ENCODE data around the gene IFT81. TPM values are rescaled to one million over a fixed set of nuclear protein-coding genes. Genes with fewer than 3 reads are reported as not detected.

IFT81 gene
- polyA plus RNA-seq, 1 of the 3 experiments (the other 2 are of a cell fraction): 7.9 TPM

DNA sequence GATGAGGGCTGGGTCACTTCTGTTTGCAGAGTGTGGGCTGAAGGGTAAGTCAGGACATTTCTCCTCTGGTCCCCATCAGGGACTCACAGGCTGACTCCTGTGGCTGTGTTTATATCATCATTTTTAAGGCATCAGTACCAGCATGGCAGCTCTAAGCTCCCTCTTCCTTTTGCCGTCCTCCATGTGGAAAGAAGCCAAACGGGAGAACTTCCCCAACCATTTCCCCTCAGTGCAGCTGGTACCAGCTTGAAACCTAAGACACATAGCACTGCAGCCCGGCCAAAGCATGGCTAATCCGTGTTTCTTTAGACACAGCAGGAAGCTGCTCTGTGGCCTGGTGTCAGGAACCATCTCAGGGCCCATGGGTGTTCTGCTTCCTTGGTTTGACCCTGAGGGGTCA lies 124.9 kb downstream of the IFT81 start:
- Histone ChIP-seq H3K4me1 (ENCODE audit: control insufficient read depth in 1 of 2, insufficient read depth in 2 of 2, low read depth in 1 of 2, low read length in 1 of 2) (peaks cover 7 to 10% of the 10 kb centered on the region in 2 experiments; a peak in 2 of 4 replicates), H3F3A (replicated peaks; ENCODE audit: insufficient read depth) (no peaks in the 10 kb centered on the region), H3K9ac (no peak overlapping the region), H3K4me2 (no peak overlapping the region), H3K9me2 (no peaks in the 10 kb centered on the region), H3K9me3 (no peaks in the 10 kb centered on the region), H2AFZ (ENCODE audit: low read depth) (no peak overlapping the region), H4K20me1 (ENCODE audit: insufficient read depth) (no peaks in the 10 kb centered on the region), H3K79me2 (ENCODE audit: insufficient read depth) (no peaks in the 10 kb centered on the region), H3K4me3 (ENCODE audit: low read depth in 2 of 2, low read length in 1 of 2) (no peak overlapping the region), H3K27ac (ENCODE audit: low read depth in 2 of 2, low read length in 1 of 2) (no peak overlapping the region), H3K36me3 (replicated peaks in 1 of 2; ENCODE audit: control insufficient read depth in 1 of 2, insufficient read depth in 2 of 2, low read length in 1 of 2) (no peaks in the 10 kb centered on the region), H3K27me3 (ENCODE audit: insufficient read depth) (no peaks in the 10 kb centered on the region)
- DNase-seq: no peak
- TF ChIP-seq, protein P1, sequence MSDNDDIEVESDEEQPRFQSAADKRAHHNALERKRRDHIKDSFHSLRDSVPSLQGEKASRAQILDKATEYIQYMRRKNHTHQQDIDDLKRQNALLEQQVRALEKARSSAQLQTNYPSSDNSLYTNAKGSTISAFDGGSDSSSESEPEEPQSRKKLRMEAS (IDR thresholded peaks at IDR 0.05; ENCODE audit: low read depth): no peak
- no peak for TF ChIP-seq NFIC (IDR thresholded peaks at IDR 0.05; ENCODE audit: borderline replicate concordance)
- TF ChIP-seq, protein P2, sequence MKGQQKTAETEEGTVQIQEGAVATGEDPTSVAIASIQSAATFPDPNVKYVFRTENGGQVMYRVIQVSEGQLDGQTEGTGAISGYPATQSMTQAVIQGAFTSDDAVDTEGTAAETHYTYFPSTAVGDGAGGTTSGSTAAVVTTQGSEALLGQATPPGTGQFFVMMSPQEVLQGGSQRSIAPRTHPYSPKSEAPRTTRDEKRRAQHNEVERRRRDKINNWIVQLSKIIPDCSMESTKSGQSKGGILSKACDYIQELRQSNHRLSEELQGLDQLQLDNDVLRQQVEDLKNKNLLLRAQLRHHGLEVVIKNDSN (IDR thresholded peaks at IDR 0.05; ENCODE audit: borderline replicate concordance, low read depth): no peak
- TF ChIP-seq RFX5 (IDR thresholded peaks at IDR 0.05; ENCODE audit: low read length): no peak
- TF ChIP-seq RXRA (IDR thresholded peaks at IDR 0.05; ENCODE audit: borderline replicate concordance, low read depth): no peak
- no peak for TF ChIP-seq RAD21 (IDR thresholded peaks at IDR 0.05; ENCODE audit: low read length)
- TF ChIP-seq SIN3A (IDR thresholded peaks at IDR 0.05; ENCODE audit: borderline replicate concordance, low read depth, low read length): no peak
- no peak for TF ChIP-seq TCF12 (IDR thresholded peaks at IDR 0.05)
- no peak for TF ChIP-seq FOXM1 (IDR thresholded peaks at IDR 0.05; ENCODE audit: low read depth)
- no peak for TF ChIP-seq GABPA (IDR thresholded peaks at IDR 0.05; ENCODE audit: low read depth)
- no peak for TF ChIP-seq RCOR1 (IDR thresholded peaks at IDR 0.05; ENCODE audit: low read length)
- TF ChIP-seq FOXJ3 (CRISPR knock-in tag; IDR thresholded peaks at IDR 0.05): no peak
- no peak for TF ChIP-seq EP300 (IDR thresholded peaks at IDR 0.05; ENCODE audit: borderline replicate concordance in 1 of 2, low read depth in 1 of 2, low read length in 1 of 2)
- WGBS (ENCODE audit: low lambda C conversion rate): 89% methylated on average over 4 of the region's 4 CpGs
- ChIA-PET POLR2A (interaction anchor here (1.2 kb wide), 1 partner anchor 31 kb away, joined by 3 read pairs; no protein-coding TSS in a partner anchor), CTCF (interaction anchor here (0.7 to 1.7 kb wide), 3 partner anchors 21 to 147 kb away, joined by 3 to 4 read pairs (median 3); no protein-coding TSS in a partner anchor)

DNA sequence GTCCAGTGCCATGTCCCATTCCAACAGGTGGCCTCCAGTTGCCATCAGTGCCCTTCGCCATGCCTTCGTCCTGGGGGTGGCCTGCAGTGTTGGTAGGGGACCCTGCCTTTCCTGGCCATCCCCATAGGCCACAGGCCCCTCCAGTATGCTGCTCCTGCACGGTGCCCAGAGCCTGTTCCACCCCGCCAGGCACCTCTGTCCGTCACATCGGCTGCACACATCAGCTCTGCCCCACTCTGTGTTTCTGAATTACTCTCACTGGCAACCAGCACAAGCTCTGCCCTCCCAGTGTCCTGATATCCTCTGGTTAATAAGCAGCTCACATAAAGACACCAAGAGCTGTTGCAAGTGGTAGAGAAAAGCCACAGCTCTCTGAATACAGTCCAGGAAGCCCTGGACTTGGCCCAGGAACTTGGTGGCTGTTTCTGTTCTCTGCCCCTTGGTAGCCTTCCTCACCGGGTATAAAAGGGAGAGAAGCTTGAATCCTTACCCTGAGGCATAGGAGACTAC lies 125.6 kb downstream of the IFT81 start:
- POLR2A ChIA-PET: interaction anchor here (1.2 kb wide), 1 partner anchor 30 kb away, joined by 3 read pairs; no protein-coding TSS in a partner anchor

More for the DNA sequence above, 125.6 kb downstream of the IFT81 start:
- CTCF ChIA-PET: interaction anchor here (0.6 to 1.1 kb wide), 3 partner anchors 8 to 1423 kb away, joined by 3 read pairs; no protein-coding TSS in a partner anchor
- no peaks in the 10 kb centered on the region for H3K9me2 ChIP-seq
- H3K27ac ChIP-seq (ENCODE audit: low read depth in 2 of 2, low read length in 1 of 2): no peak overlapping the region
- H3K4me2 ChIP-seq: no peak overlapping the region
- H3K36me3 ChIP-seq (replicated peaks in 1 of 2; ENCODE audit: control insufficient read depth in 1 of 2, insufficient read depth in 2 of 2, low read length in 1 of 2): no peaks in the 10 kb centered on the region
- no peaks in the 10 kb centered on the region for H3K9me3 ChIP-seq
- H4K20me1 ChIP-seq (ENCODE audit: insufficient read depth): no peaks in the 10 kb centered on the region
- H2AFZ ChIP-seq (ENCODE audit: low read depth): no peak overlapping the region
- 78% methylated on average over 5 of the region's 7 CpGs for WGBS (ENCODE audit: low lambda C conversion rate)
- TF ChIP-seq YY1 (IDR thresholded peaks at IDR 0.05; ENCODE audit: low read depth): no peak
- TF ChIP-seq, protein P1 (IDR thresholded peaks at IDR 0.05; ENCODE audit: low read depth): no peak
- TF ChIP-seq MXI1 (IDR thresholded peaks at IDR 0.05; ENCODE audit: low read depth, low read length): no peak
- TF ChIP-seq, protein P3, sequence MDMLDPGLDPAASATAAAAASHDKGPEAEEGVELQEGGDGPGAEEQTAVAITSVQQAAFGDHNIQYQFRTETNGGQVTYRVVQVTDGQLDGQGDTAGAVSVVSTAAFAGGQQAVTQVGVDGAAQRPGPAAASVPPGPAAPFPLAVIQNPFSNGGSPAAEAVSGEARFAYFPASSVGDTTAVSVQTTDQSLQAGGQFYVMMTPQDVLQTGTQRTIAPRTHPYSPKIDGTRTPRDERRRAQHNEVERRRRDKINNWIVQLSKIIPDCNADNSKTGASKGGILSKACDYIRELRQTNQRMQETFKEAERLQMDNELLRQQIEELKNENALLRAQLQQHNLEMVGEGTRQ (IDR thresholded peaks at IDR 0.05; ENCODE audit: borderline replicate concordance, low read depth, low read length): no peak
- TF ChIP-seq RCOR1 (IDR thresholded peaks at IDR 0.05; ENCODE audit: low read length): no peak
- no peak for TF ChIP-seq CHD2 (IDR thresholded peaks at IDR 0.05; ENCODE audit: low read length, partially characterized antibody)
- no peak for TF ChIP-seq TAF1 (IDR thresholded peaks at IDR 0.05; ENCODE audit: borderline replicate concordance, low read depth, low read length)
- no peaks in the 10 kb centered on the region for H3F3A ChIP-seq (replicated peaks; ENCODE audit: insufficient read depth)
- H3K27me3 ChIP-seq (ENCODE audit: insufficient read depth): no peaks in the 10 kb centered on the region
- DNase-seq: no peak
- H3K4me1 ChIP-seq (ENCODE audit: control insufficient read depth in 1 of 2, insufficient read depth in 2 of 2, low read depth in 1 of 2, low read length in 1 of 2): peaks cover 7 to 10% of the 10 kb centered on the region in 2 experiments; a peak in 2 of 4 replicates
- H3K79me2 ChIP-seq (ENCODE audit: insufficient read depth): no peaks in the 10 kb centered on the region
- no peak overlapping the region for H3K9ac ChIP-seq
- no peak overlapping the region for H3K4me3 ChIP-seq (ENCODE audit: low read depth in 2 of 2, low read length in 1 of 2)
